Neuronal stem cell (in vitro differentiated cells): ENCODE measurements around the gene C11orf98. TPM values are rescaled to one million over a fixed set of nuclear protein-coding genes. Genes with fewer than 3 reads are reported as not detected.

Experiments
- DNase-seq: peaks from one replicate; pipeline ENCODE4 v3.0.0-alpha.2; 2013; ENCODE audit warnings: low spot score
- H2AFZ ChIP-seq: one replicate; pipeline ENCODE4 v1.6.1; 2013; ENCODE audit warnings: mild to moderate bottlenecking, low read length, inconsistent platforms
- H2AK5ac ChIP-seq: 2 replicates; pipeline ENCODE4 v1.6.1; 2013; ENCODE audit warnings: low read depth, mild to moderate bottlenecking, inconsistent platforms, low read length, moderate library complexity, mixed read lengths
- H2BK120ac ChIP-seq: 2 replicates; pipeline ENCODE4 v1.6.1; 2013; ENCODE audit warnings: low read depth, mild to moderate bottlenecking, inconsistent platforms, low read length, moderate library complexity, mixed read lengths
- H2BK12ac ChIP-seq: one replicate; pipeline ENCODE4 v1.6.1; 2013; ENCODE audit warnings: low read length, inconsistent platforms
- H2BK15ac ChIP-seq: 2 replicates; pipeline ENCODE4 v1.6.1; 2013; ENCODE audit warnings: mild to moderate bottlenecking, low read length, inconsistent platforms, mixed read lengths
- H2BK5ac ChIP-seq: one replicate; pipeline ENCODE4 v1.6.1; 2013; ENCODE audit warnings: inconsistent platforms, mild to moderate bottlenecking, low read length, moderate library complexity
- H3K14ac ChIP-seq: one replicate; pipeline ENCODE4 v1.6.1; 2013; ENCODE audit warnings: low read length, inconsistent platforms
- H3K18ac ChIP-seq: 2 replicates; pipeline ENCODE4 v1.6.1; 2013; ENCODE audit warnings: low read length, inconsistent platforms
- H3K23ac ChIP-seq: 2 replicates; pipeline ENCODE4 v1.6.1; 2013; ENCODE audit warnings: low read depth, mild to moderate bottlenecking, mixed read lengths, low read length, inconsistent platforms; ENCODE audit not compliant: poor library complexity
- H3K27ac ChIP-seq: replicated peaks from 3 replicates; pipeline ENCODE4 v1.5.1; 2013; ENCODE audit warnings: low read length, inconsistent platforms
- H3K27me3 ChIP-seq, 3 experiments: 2 replicates each; pipeline ENCODE4 v1.6.1; 2013; ENCODE audit warnings: low read length in 3 of 3, mild to moderate bottlenecking in 2 of 3, inconsistent platforms in 1 of 3, low read depth in 1 of 3, mixed read lengths in 1 of 3, moderate library complexity in 1 of 3; ENCODE audit not compliant: control insufficient read depth in 3 of 3, insufficient read depth in 3 of 3
- H3K36me3 ChIP-seq, 2 donors: replicated peaks in 1 of 2; 2 replicates each; pipeline ENCODE4 v1.6.1; 2013; ENCODE audit warnings: low read length in 2 of 2; ENCODE audit not compliant: control insufficient read depth in 2 of 2, insufficient read depth in 2 of 2
- H3K4ac ChIP-seq: 2 replicates; pipeline ENCODE4 v1.6.1; 2013; ENCODE audit warnings: inconsistent platforms, mild to moderate bottlenecking, low read length, moderate library complexity
- H3K4me1 ChIP-seq, 2 donors: 1 replicate in 1 of 2; 2 replicates in 1 of 2; pipeline ENCODE4 v1.6.1; 2013; ENCODE audit warnings: low read length in 2 of 2, low read depth in 1 of 2; ENCODE audit not compliant: control insufficient read depth in 2 of 2, insufficient read depth in 1 of 2
- H3K4me2 ChIP-seq: one replicate; pipeline ENCODE4 v1.6.1; 2013; ENCODE audit warnings: mild to moderate bottlenecking, low read length, inconsistent platforms; ENCODE audit not compliant: insufficient read depth, poor library complexity, severe bottlenecking
- H3K4me3 ChIP-seq, 2 donors: 2 replicates each; pipeline ENCODE4 v1.5.1; 2013; ENCODE audit warnings: low read length in 2 of 2, mild to moderate bottlenecking in 2 of 2, inconsistent platforms in 1 of 2, moderate library complexity in 1 of 2
- H3K79me1 ChIP-seq: one replicate; pipeline ENCODE4 v1.6.1; 2013; ENCODE audit warnings: low read depth, mild to moderate bottlenecking, inconsistent platforms, low read length, moderate library complexity
- H3K9ac ChIP-seq: one replicate; pipeline ENCODE4 v1.6.1; 2013; ENCODE audit warnings: mild to moderate bottlenecking, low read depth, low read length, inconsistent platforms; ENCODE audit not compliant: poor library complexity
- H3K9me3 ChIP-seq, 2 donors: replicated peaks in 1 of 2; 2 replicates each; pipeline versions ENCODE3 to v1.6.1; 2013; ENCODE audit warnings: low read length in 2 of 2, mild to moderate bottlenecking in 2 of 2, inconsistent platforms in 1 of 2, low read depth in 1 of 2, mixed read lengths in 1 of 2, moderate library complexity in 1 of 2; ENCODE audit not compliant: control insufficient read depth in 2 of 2, insufficient read depth in 1 of 2
- H4K8ac ChIP-seq: one replicate; pipeline ENCODE4 v1.6.1; 2013; ENCODE audit warnings: low read depth, mild to moderate bottlenecking, inconsistent platforms, low read length, moderate library complexity
- H4K91ac ChIP-seq: one replicate; pipeline ENCODE4 v1.6.1; 2013; ENCODE audit warnings: low read length, low read depth, mild to moderate bottlenecking, inconsistent platforms; ENCODE audit not compliant: poor library complexity
- WGBS, 2 donors: extraction: QIAGEN DNeasy Blood & Tissue Kit; methylation state at CpG; one replicate each; pipeline ENCODE4 v1.1.7; 2013; ENCODE audit warnings: missing lambda C conversion rate in 2 of 2, mixed read lengths in 1 of 2; ENCODE audit not compliant: insufficient read length in 2 of 2, insufficient replicate concordance in 1 of 2; ENCODE audit errors: extremely low coverage in 2 of 2; 5-methylcytosine and 5-hydroxymethylcytosine counted together
- polyA plus RNA-seq, 2 experiments: library from polyadenylated mRNA; stranded (reverse); fragments of 200-250 nt; gene quantifications; one replicate each; pipeline ENCODE4 v1.2.3, GENCODE V29; 2013

C11orf98 gene
- polyA plus RNA-seq (2013, experiment 1 of 2): 116 TPM
- 111 TPM for polyA plus RNA-seq (2013, experiment 2 of 2)

GRCh38 chr11:62665075-62665598, at the start of gene C11orf98, which contains the start of gene CSKMT:
TSS of gene C11orf98 (minus strand) at chr11:62665210. CDS start at chr11:62665169, 41 bp downstream.
TSS of gene CSKMT (plus strand) at chr11:62665312. CDS start at chr11:62665880, 568 bp downstream.
- H4K8ac ChIP-seq: no peak within 1 kb of the TSS
- no peak within 1 kb of the TSS for H2BK12ac ChIP-seq
- peak within 1 kb of the TSS; percentile 47 for H3K14ac ChIP-seq
- peaks cover 11% of the 10 kb centered on the region for H3K79me1 ChIP-seq
- H2AFZ ChIP-seq: peak within 1 kb of the TSS; percentile 95
- H3K23ac ChIP-seq: peak within 1 kb of the TSS; percentile 96
- H2AK5ac ChIP-seq: peak within 1 kb of the TSS; percentile 90
- peaks cover 4 to 12% of the 10 kb centered on the region in 2 donors for H3K4me1 ChIP-seq
- no peak within 1 kb of the TSS for H2BK15ac ChIP-seq
- peak; percentile 93 for DNase-seq
- WGBS, 2 donors: no CpG with 5 or more reads among the region's 47 CpGs
- H3K4me3 ChIP-seq: peak within 1 kb of the TSS; percentile 93 to 98
- peak within 1 kb of the TSS; percentile 93 for H3K4me2 ChIP-seq
- no peaks in the 10 kb centered on the region for H3K9me3 ChIP-seq
- no peaks in the 10 kb centered on the region for H3K27me3 ChIP-seq
- H3K18ac ChIP-seq: peak within 1 kb of the TSS; percentile 96
- H3K36me3 ChIP-seq: peaks cover 16 to 51% of the 10 kb centered on the region in 2 donors
- no peak within 1 kb of the TSS for H2BK120ac ChIP-seq
- H3K27ac ChIP-seq: peak within 1 kb of the TSS; percentile 94
- peak within 1 kb of the TSS; percentile 63 for H2BK5ac ChIP-seq
- no peak within 1 kb of the TSS for H3K4ac ChIP-seq
- H3K9ac ChIP-seq: peak within 1 kb of the TSS; percentile 95
- no peak within 1 kb of the TSS for H4K91ac ChIP-seq

GRCh38 chr11:62713343-62713742, 48.3 kb upstream of the C11orf98 start:
- no peak overlapping the region for H3K27ac ChIP-seq
- H2BK15ac ChIP-seq: no peak overlapping the region
- no peak overlapping the region for H3K18ac ChIP-seq
- no peak overlapping the region for H2BK12ac ChIP-seq
- no peak overlapping the region for H3K14ac ChIP-seq
- no peak for DNase-seq
- H3K79me1 ChIP-seq: no peaks in the 10 kb centered on the region
- no CpG with 5 or more reads among the region's 2 CpGs for WGBS, 2 donors
- no peak overlapping the region for H2BK120ac ChIP-seq
- H3K4me1 ChIP-seq: peaks cover 6 to 11% of the 10 kb centered on the region in 2 donors
- H2AK5ac ChIP-seq: no peak overlapping the region
- H3K4me3 ChIP-seq: no peak overlapping the region
- H3K36me3 ChIP-seq: peaks cover 48 to 90% of the 10 kb centered on the region in 2 donors
- no peaks in the 10 kb centered on the region for H3K9me3 ChIP-seq
- no peak overlapping the region for H3K23ac ChIP-seq
- H4K91ac ChIP-seq: no peak overlapping the region
- no peak overlapping the region for H3K4ac ChIP-seq
- H2AFZ ChIP-seq: no peak overlapping the region
- H2BK5ac ChIP-seq: no peak overlapping the region
- no peak overlapping the region for H3K4me2 ChIP-seq
- H3K27me3 ChIP-seq: no peaks in the 10 kb centered on the region
- no peak overlapping the region for H4K8ac ChIP-seq
- H3K9ac ChIP-seq: no peak overlapping the region

- Histone ChIP-seq H2AFZ (no peak overlapping the region), H3K14ac (no peak overlapping the region), H3K9ac (no peak overlapping the region), H3K4ac (no peak overlapping the region), H4K91ac (no peak overlapping the region), H4K8ac (no peak overlapping the region), H2BK12ac (no peak overlapping the region), H3K23ac (no peak overlapping the region), H3K79me1 (no peaks in the 10 kb centered on the region), H3K4me3 (no peak overlapping the region), H2AK5ac (no peak overlapping the region), H3K9me3 (no peaks in the 10 kb centered on the region), H2BK5ac (no peak overlapping the region), H2BK120ac (no peak overlapping the region), H2BK15ac (no peak overlapping the region), H3K18ac (no peak overlapping the region), H3K4me1 (peaks cover 6 to 11% of the 10 kb centered on the region in 2 donors), H3K27me3 (no peaks in the 10 kb centered on the region), H3K36me3 (peaks cover 49 to 89% of the 10 kb centered on the region in 2 donors), H3K27ac (no peak overlapping the region), H3K4me2 (no peak overlapping the region)
- no CpG with 5 or more reads among the region's 3 CpGs for whole genome bisulfite sequencing, 2 donors
- no peak for DNase-seq
These were observed 47.9 kb upstream of the C11orf98 start for GRCh38 chr11:62712861-62713260.

GRCh38 chr11:62712276-62712812, 47.3 kb upstream of the C11orf98 start:
- DNase-seq: no peak
- Histone ChIP-seq H3K27me3 (no peaks in the 10 kb centered on the region), H3K9ac (no peak overlapping the region), H3K18ac (no peak overlapping the region), H2BK5ac (no peak overlapping the region), H2AFZ (no peak overlapping the region), H3K36me3 (peaks cover 46 to 84% of the 10 kb centered on the region in 2 donors), H2AK5ac (no peak overlapping the region), H3K4me1 (peaks cover 10 to 15% of the 10 kb centered on the region in 2 donors), H3K4me2 (no peak overlapping the region), H3K27ac (no peak overlapping the region), H2BK12ac (no peak overlapping the region), H3K23ac (no peak overlapping the region), H3K14ac (no peak overlapping the region), H4K8ac (no peak overlapping the region), H3K4me3 (no peak overlapping the region), H3K9me3 (no peaks in the 10 kb centered on the region), H3K4ac (no peak overlapping the region), H3K79me1 (no peaks in the 10 kb centered on the region), H2BK15ac (no peak overlapping the region), H2BK120ac (no peak overlapping the region), H4K91ac (no peak overlapping the region)
- no CpG with 5 or more reads among the region's 6 CpGs for WGBS, 2 donors
